AG20443 (cell line): Measurements from ENCODE around the gene GCK.
"Not testable (repeated sequence)": the region's sequence is repeated elsewhere in the genome, so short reads cannot be mapped to it uniquely, and the experiment has no call there.

ENCODE experiments used
- DNase-seq: peaks from one replicate; pipeline ENCODE4 v3.0.0; 2012; ENCODE audit warnings: low spot score, mixed read lengths

GCK gene

DNA sequence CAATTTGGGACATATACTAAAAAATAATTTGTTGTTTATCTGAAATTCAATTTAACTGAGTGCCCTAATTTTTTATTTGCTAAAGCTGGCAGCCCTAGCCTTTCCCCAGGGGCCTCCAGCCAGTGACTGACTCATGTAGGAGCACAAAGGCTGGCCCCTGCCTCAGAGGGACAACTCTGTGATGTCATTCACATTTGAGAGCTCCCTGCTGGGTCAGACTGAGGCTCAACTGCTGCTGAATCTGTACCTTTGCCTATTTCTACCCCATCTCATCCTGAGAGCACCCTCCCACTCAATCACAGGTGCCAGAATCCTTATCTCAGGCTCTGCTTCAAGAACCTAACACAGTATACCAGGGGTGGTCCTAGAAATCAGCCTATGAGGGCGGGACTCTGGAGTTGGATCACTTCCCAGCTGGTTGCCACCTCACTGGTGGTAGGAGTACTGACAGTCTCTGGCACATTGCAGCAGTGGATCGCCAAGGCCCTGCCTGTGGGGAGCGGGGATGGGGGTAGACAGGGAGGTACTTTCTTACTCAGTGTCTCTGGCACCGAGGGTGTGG is 11.6 kb downstream of the GCK start:
- peak; percentile 52 for DNase-seq

DNA sequence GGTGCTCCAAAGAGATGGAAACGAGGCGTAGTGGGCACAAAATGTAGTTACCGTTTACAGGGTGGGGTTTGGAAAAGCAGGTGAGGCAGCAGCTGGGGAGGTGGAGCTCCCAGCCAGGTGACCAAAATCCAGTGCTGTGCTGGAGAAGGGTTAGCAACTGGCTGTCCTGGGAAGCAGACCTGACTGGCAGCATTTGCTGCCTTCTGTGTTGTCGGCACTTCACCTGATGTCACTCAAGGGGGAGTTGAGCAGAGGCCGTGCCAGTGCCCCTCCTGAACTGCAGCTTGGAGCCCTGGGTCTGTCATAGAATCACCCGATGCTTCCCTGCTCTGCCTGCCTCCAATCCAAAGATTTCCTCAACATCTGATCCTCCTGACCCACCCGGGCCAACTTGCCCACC is 12.8 kb downstream of the GCK start:
- no peak for DNase-seq

DNA sequence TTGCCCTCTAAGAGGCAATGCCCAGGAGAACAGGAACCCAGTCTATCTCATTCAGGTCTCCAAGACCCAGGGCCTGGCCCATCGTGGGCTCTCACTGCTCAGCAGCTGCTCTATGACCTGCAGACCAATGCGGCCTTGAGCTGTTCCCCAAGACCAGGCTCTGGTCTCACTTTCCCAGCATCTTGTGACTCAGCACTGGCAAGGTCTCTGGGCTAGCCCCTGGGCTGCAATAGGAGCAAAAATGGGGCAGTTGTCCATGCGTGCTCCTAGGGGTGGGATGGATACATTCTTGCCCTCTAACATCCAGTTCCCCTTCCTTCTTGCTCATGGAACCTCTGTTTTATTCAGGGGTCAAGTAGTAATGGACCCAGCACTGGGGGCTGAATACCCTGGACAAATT is 13.5 kb downstream of the GCK start:
- DNase-seq: no peak

DNA sequence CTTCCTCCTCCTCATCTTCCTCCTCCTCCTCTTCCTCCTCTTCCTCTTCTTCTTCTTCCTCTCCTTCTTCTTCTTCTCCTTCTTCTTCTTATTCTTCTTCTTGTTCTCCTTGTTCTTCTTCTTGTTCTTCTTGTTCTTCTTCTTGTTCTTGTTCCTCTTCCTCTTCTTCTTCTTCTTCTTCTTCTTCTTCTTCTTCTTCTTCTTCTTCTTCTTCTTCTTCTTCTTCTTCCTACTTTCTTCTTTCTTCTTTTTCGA is 14.6 kb downstream of the GCK start:
- not testable (repeated sequence) for DNase-seq

DNA sequence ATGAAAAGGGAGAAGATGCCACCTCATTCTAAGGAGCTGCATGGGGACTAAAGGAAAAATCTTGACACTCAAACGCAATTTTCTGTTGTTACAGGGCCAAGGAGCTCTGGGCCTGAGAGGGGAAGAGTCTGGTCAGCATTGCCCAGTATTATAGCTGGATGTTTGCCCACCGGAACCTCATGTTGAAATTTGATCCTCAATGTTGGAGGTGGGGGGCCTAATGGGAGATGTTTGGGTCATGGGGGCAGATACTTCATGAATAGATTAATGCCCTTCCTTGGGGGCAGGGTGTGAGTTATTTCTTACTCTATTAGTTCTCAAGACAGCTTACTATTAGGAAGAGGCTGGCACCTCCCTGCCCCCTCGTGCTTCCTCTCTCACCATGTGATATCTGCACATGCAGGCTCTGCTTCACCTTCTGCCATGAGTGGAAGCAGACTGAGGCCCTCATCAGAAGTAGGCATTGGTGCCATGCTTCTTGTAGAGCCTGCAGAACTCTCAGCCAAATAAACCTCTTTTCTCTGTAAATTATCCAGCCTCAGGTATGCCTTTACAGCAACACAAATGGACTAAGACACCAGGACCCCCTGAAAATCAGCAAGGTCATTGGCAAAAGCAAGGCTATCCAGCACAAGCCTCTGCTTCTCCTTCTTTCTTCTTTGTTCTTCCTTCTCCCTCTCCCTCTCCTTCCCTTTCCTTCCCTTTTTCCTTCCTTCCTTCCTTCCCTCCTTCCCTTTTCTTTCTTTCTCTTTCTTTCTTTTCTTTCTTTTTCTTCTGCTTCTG is 15.1 kb downstream of the GCK start:
- DNase-seq: no peak

DNA sequence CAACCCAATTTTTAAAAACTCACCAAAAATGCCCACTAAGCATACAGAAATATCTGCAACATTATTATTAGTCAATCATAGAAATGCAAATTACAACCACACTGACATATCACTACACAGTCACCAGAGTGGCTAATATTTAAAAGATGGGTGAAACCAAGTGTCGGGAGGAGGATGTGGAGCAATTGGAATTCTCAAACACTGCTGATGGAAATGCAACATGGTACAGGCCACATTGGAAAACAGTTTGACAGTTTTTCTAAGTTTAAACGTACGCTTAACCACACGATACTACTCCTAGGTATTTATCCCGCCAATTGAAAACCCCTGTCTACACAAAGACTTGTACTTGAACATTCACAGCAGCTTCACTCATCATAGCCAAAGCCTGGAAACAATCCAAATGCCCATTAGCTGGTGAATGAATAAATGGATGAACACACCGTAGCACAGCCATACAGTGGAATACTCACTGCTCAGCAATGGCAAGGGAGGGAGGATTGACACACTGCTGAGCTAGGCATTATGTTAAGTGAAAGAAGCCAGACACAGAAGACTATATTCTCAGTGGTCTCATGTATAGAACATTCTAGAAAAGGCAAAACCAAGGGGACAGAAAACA is 16.3 kb downstream of the GCK start:
- no peak for DNase-seq

DNA sequence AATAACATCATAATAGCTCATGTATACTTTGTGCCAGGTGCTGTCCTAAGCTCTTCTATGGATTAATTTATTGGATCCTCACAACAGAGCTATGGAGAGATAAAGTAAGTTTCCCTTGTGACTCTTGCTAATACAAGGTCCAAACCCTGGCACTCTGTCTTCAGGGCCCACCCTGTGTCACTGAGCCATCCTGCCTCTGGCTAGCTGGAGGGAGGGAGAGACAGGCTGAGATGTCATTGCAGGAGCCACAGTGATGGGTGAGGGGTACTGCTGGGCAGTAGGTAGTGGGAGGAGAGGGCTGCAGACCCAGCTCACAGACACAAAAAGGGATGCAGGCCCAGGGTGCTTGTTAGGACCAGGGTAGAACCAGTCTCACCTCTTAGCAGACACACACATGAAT is 16.9 kb downstream of the GCK start:
- DNase-seq: no peak

DNA sequence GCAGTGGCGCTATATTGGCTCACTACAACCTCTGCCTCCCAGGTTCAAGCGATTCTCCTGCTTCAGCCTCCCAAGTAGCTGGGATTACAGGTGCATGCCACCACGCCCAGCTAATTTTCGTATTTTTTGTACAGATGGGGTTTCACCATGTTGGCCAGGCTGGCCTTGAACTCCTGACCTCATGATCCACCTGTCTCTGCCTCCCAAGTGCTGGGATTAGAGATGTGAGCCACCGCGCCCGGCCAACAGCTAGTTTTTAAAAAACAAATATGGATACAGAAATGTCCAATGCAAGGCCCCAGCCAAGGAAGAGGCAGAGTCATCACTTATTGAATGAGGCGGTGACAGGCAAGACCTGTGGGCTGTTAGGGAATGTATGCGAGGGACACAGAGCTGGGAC is 17.3 kb downstream of the GCK start:
- DNase-seq: not testable (repeated sequence)

DNA sequence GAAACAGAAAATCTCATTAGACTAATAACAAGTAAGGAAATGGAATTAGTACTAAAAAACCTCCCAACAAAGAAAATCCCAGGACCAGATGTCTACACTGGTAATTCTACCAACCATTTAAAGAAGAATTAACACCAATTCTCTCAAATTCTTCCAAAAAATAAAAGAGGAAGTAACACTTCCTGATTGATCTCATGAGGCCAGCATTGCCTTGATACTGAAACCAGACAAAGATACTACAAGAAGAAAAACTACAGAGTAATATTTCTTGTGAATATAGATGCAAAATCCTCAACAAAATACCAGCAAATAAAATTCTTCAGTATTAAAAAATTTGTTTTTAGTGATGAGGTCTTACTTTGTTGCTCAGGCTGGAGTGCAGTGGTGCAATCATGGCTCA is 21.3 kb downstream of the GCK start:
- DNase-seq: no peak

DNA sequence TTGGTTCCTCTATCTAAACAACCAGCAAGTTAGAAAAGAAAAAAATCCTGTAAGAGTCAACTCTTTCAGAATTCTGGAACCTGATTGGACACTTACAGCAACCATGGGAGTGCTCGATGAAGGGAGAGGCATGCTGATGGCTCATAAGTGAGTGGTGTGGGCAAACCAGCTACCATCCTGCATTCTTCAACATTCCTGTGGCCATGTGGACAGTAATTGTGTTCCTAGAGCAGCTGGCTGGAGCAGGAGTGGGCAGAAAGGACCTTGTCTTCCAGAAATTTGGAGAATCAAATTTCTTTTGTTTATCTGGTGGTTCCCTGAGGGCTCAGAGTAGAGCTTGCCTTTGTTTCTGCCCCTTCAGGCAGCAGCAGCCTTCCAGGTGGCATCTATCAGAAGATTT is 25.6 kb downstream of the GCK start:
- peak; percentile 93 for DNase-seq

DNA sequence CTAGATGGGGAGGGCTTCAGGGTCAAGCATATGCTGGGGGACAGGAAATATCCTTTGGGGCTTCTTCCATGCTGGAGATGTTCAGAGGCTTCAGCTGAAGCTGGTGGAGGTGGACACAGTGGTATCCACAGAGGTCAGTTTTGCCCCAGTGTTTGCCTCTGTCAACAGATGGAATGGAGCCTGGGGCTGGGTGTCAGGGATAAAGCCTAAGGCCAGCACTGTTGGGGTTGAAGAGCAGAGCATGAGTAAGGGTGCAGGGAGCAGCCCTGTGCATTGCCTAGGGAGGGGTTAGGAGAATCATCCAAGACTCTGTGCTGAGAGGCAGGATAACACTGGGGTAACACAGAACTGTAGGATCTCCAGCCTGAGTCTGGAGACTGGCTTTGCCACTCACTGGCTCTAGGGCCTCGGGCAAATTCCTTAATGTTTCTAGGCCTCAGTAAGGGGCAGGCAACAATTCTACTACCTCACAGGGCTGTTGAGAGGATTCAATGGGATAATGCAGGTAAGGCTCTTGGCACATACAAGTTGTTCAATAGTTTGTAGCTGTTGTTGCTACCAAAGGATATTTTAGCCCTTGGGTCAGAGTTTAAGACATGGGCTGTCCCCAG is 26.3 kb downstream of the GCK start:
- no peak for DNase-seq

DNA sequence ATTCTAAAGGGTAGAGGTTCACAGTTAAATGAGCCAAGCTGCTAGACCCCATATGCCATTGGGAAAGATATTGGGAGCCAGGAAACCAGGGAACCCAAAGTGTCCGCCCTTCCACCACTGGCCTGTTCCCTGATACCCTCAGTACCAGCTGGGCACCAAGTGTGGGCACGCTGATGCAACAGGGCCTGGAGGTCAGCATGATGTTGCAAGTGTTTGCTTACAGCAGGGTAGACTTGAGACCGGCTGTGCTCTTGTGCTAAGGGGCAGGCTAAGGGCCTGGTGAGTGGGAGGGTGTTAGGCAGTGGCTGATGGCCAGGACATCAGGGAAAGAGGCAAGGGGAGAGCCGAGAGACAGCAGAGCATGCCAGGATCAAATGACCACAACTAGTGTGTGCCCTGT is 27.1 kb downstream of the GCK start:
- DNase-seq: no peak

DNA sequence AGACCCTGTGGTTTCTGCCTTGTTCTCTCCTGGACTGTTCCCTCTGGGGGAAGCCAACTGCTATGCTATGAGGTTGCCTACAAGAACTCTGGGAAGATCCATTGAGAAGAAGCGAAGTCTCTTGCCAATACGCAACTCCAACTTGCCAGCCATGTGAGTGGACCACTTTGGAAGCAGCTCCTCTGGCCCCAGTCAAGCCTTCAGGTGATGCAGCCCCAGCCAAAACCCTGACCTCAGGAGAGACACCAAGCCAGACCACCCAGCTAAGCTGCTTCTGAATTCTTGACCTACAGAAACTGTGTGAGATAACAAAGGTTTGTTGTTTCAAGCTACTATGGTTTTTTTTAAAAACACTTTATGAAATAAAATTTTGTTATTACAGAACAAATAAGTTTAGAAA is 27.9 kb downstream of the GCK start:
- no peak for DNase-seq

DNA sequence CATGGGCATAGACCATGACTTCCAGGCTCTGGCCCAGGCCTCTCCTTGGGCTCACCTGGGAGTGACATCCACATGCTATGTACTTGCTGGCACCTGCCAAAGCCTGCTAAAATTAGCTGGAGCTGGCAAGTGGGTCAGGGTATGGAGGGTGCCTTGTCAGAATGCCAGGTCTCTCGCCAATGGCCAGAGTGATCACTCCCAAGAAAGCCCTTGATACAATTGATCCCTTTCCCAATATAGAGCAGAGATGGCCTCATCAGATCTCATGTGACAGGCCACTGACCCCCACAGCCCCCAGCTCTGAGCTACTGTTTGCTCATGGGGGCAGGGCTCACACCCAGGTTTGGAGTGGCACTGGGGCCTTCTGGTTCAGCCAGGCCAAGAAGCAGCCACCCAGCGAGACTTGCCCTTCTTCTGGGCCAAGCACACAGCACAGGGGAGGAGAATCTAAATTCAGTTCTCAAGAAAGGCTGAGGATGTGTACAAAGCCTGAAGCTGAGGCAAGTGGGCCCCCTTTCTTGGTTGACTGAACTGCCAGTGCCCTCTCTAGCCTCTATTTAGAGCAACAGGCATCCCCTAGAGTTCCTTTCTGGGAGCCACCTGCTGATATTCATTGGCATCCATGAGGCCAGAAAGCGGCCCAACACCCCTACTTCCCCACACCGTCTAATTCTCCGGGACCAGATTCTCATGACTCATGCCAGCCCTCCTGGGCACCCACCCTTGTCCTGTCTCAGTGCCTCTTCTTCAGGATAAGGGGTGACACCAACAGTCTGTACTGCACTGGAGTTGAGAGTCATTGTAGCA is 29.2 kb downstream of the GCK start:
- DNase-seq: no peak

DNA sequence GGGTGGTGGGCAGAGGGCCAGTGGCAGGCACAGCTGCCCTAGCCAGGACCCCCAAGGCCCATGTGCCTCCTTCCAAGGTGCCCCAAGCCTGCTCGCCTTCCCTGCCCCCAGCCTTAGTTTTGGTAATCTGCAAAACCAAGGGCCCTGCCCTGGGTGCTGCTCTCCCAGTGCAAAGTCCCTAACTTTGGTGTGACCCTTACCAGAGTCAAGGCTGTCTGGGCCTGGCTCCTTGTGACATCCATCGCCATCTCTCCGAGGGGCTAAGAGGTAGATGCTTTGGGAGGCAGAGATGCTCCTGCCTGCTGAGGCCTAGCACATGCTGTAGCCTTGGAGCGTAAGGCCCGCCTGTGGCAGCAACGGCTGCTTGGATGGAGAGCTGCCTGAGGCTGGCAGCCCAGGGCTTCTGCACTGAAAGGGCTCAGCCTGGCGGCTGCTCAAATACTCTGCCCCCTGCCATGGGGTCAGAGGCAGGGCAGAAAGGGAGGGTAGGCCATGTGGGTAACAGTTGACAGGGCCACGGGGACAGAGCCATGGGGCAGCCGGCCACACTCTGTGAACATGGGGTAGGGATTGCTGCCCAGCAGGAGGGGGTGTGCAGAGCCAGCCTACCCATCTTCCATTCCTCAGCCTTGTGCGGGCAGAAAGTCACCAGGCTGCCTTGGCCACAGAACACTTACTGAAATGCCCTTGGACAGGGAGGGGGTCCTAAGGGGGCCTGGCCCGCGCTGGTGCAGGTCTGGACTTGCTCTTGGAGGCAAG is 30.2 kb downstream of the GCK start:
- DNase-seq: no peak

DNA sequence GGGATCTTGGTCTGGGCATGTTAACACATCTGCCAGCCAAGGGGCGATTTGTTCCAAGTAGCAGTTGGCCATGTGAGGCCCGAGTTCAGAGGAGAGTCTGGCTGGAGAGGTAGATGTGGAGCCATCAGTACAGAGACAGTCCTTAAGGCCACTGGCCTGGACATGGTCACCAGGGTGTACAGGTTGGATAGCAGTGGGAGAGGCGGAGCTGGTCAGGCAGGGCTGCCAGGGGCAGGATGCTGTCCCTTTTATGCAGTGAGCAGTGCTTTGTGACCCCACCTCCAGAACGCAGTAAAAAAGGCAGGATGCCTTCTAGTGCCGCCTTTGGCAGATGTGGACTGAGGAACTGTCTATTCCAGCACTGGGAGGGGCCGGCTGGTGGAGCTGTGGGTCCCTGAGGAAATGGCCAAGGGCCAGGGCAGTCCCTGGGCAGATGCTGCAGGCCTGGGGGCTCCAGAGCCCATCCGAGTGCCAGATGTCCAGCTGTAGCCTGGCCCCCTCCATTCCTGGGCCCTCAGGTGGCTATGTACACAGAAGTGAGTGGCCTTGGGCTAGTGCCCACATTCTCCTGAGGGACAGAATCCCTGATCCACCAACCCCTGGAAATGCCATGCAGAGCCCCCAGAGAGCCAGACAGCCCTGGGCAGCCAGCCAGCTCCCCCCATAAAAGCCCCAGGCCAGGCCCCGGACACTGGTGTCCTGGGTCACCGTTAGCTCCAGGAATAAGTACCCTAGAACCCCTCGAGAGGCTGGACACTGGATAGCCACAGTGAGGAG is 31.0 kb downstream of the GCK start:
- DNase-seq: no peak

DNA sequence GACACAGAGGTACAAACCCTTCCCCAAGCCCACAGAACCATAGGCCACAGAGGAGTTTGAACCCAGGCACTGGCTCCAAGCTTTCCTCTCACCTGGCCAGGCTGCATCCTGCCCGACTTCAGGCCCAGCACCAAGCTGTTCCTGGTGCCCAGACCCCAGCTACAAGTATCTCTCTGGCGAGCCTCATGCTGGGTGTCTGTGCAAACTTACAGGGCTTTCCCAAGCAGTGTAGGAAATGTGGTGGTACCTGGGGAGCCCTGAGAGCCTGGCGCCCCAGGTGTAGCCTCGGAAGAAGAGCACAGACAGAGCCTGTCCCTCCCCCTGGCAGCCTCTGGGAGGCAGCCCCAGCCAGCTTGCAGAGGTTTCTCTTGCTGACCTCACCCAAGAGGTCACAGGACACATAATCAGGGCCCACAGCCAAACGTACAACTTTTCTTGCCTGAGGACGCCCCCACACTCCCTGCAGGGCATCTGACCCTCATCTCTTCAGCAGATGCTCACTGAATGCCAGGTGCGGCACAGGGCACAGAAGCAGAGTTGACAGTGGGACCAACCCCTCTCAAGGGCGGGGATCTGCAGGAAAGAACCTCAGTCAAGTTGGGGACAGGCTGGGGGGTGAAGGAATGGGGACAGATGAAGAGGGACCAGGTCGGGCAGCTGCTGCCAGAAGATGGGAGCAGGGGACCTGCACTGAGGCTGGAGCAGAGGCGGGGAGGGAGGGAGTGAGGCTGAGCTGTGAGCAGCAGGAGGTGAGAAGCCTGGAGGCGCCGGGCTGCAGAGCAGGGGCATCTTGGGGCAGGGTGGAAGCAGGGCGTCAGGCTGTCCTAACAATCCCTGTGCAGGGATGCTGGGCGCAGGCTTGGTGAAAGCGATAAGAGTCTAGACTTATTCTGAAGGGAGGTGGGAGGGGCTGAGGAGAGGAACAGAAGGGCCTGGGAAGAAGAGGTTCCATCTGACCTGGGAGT is 31.8 kb downstream of the GCK start:
- DNase-seq: no peak

DNA sequence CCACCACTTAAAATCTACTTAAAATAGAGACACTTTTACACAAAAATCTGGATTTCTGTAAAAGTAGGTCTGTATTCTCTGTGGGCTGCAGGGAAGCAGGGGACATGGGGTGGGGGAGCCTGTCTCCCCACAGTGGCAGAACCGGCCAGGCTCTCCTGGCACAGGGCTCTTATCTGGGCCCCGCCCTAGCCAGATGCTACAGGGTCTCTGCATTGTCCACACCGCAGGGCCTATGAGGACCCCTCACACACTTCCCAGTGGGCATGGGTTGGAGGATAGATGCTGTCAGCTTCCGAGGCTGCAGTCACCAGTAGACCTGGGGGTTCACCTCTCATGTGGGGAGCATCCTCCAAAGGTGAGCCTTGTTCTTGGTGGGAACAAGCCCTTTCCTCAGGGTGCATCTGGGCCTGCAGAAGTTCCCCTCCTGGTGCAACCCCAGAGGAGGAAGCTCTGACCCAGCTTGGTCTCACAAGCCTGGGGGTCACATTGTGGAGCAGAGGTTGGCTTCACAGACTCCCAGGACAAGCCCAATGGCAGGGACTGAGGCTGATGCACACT is 32.7 kb downstream of the GCK start:
- DNase-seq: no peak
